ENCODE data around the gene CCHCR1. TPM values are rescaled to one million over a fixed set of nuclear protein-coding genes. Genes with fewer than 3 reads are reported as not detected.

Gene CCHCR1
- total and polyA plus RNA-seq, 9 of the 15 experiments (the other 6 are each of a cell fraction or from before 2014, with no cell fraction given): 1.2 to 47.3 (median 32.0) TPM

DNA sequence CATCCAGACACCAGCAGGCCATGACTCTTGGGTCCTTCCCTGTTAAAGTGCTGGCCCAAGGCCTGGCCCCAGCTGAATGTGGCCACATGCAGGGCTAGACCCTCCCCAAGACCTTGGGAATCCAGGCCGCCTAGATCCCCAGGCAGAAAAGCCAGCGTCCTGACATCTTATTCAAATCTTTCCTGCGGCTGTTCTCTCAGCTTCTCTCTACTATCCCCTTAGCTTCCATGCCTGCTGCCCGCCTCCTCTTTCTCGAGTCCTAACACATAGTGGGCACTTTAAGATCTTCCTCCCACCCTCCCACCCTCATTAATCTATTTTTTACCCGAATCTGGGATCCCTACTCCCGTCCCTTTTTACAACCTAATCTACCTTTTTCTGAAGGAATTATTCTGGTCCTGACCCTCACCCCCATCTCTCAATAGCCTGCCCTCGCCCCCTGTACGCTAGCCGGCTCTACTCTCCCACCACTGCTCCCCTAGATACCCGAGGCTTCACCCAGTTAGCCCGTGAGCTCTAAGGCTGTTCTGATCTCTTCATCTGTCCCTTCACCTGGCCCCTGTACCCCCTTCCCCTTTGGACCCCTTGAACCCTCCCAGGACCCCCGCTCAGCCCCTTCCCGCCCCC, at the start of gene CCHCR1 (continued):
- TF ChIP-seq E2F1 (CRISPR knock-in tag; IDR thresholded peaks at IDR 0.05) (no peak), ZNF551 (CRISPR knock-in tag; IDR thresholded peaks at IDR 0.05) (no peak), BHLHE40 (IDR thresholded peaks at IDR 0.05; ENCODE audit: low read length) (no peak), PATZ1 (CRISPR knock-in tag; IDR thresholded peaks at IDR 0.05; ENCODE audit: borderline replicate concordance) (no peak), PHF8 (IDR thresholded peaks at IDR 0.05; ENCODE audit: borderline replicate concordance, low read length) (peak; percentile 50; the same call in 1 of the 2 replicates), ZC3H8 (IDR thresholded peaks at IDR 0.05) (no peak), CBFA2T2 (conservative IDR thresholded peaks at IDR 0.05) (no peak), NFRKB (IDR thresholded peaks at IDR 0.05; ENCODE audit: low read depth) (no peak), HIVEP1 (CRISPR knock-in tag; IDR thresholded peaks at IDR 0.05) (no peak), OTX1 (CRISPR knock-in tag; IDR thresholded peaks at IDR 0.05) (0 out of 2 replicates have a peak, but pooled peaks have one; percentile 71), ZBTB8A (IDR thresholded peaks at IDR 0.05; ENCODE audit: partially characterized antibody) (no peak), ZFPM2 (CRISPR knock-in tag; IDR thresholded peaks at IDR 0.05) (no peak), GTF2A2 (tag; IDR thresholded peaks at IDR 0.05) (no peak)
- TF ChIP-seq, protein P1, sequence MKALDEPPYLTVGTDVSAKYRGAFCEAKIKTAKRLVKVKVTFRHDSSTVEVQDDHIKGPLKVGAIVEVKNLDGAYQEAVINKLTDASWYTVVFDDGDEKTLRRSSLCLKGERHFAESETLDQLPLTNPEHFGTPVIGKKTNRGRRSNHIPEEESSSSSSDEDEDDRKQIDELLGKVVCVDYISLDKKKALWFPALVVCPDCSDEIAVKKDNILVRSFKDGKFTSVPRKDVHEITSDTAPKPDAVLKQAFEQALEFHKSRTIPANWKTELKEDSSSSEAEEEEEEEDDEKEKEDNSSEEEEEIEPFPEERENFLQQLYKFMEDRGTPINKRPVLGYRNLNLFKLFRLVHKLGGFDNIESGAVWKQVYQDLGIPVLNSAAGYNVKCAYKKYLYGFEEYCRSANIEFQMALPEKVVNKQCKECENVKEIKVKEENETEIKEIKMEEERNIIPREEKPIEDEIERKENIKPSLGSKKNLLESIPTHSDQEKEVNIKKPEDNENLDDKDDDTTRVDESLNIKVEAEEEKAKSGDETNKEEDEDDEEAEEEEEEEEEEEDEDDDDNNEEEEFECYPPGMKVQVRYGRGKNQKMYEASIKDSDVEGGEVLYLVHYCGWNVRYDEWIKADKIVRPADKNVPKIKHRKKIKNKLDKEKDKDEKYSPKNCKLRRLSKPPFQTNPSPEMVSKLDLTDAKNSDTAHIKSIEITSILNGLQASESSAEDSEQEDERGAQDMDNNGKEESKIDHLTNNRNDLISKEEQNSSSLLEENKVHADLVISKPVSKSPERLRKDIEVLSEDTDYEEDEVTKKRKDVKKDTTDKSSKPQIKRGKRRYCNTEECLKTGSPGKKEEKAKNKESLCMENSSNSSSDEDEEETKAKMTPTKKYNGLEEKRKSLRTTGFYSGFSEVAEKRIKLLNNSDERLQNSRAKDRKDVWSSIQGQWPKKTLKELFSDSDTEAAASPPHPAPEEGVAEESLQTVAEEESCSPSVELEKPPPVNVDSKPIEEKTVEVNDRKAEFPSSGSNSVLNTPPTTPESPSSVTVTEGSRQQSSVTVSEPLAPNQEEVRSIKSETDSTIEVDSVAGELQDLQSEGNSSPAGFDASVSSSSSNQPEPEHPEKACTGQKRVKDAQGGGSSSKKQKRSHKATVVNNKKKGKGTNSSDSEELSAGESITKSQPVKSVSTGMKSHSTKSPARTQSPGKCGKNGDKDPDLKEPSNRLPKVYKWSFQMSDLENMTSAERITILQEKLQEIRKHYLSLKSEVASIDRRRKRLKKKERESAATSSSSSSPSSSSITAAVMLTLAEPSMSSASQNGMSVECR (CRISPR knock-in tag; IDR thresholded peaks at IDR 0.05): 0 out of 2 replicates have a peak, but pooled peaks have one; percentile 27
- TF ChIP-seq, protein P2, sequence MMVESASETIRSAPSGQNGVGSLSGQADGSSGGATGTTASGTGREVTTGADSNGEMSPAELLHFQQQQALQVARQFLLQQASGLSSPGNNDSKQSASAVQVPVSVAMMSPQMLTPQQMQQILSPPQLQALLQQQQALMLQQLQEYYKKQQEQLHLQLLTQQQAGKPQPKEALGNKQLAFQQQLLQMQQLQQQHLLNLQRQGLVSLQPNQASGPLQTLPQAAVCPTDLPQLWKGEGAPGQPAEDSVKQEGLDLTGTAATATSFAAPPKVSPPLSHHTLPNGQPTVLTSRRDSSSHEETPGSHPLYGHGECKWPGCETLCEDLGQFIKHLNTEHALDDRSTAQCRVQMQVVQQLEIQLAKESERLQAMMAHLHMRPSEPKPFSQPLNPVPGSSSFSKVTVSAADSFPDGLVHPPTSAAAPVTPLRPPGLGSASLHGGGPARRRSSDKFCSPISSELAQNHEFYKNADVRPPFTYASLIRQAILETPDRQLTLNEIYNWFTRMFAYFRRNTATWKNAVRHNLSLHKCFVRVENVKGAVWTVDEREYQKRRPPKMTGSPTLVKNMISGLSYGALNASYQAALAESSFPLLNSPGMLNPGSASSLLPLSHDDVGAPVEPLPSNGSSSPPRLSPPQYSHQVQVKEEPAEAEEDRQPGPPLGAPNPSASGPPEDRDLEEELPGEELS (CRISPR knock-in tag; IDR thresholded peaks at IDR 0.05; ENCODE audit: borderline replicate concordance): no peak
- TF ChIP-seq, protein P3, sequence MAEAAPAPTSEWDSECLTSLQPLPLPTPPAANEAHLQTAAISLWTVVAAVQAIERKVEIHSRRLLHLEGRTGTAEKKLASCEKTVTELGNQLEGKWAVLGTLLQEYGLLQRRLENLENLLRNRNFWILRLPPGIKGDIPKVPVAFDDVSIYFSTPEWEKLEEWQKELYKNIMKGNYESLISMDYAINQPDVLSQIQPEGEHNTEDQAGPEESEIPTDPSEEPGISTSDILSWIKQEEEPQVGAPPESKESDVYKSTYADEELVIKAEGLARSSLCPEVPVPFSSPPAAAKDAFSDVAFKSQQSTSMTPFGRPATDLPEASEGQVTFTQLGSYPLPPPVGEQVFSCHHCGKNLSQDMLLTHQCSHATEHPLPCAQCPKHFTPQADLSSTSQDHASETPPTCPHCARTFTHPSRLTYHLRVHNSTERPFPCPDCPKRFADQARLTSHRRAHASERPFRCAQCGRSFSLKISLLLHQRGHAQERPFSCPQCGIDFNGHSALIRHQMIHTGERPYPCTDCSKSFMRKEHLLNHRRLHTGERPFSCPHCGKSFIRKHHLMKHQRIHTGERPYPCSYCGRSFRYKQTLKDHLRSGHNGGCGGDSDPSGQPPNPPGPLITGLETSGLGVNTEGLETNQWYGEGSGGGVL (CRISPR knock-in tag; IDR thresholded peaks at IDR 0.05): no peak
